Right ventricle myocardium superior (tissue), 1 donor: ENCODE results near the gene PBX2. TPM values are rescaled to one million over a fixed set of nuclear protein-coding genes. Genes with fewer than 3 reads are reported as not detected.
"Not testable (repeated sequence)": the region's sequence is repeated elsewhere in the genome, so short reads cannot be mapped to it uniquely, and the experiment has no call there.

Experiments
- ATAC-seq: fragments of 200-7000 bp; cut with Tn5 transposase; one replicate; pipeline ENCODE4 v1.9.1; 2020; ENCODE audit warnings: mild to moderate bottlenecking; ENCODE audit not compliant: poor library complexity
- DNase-seq: peaks from one replicate; pipeline ENCODE4 v3.0.0-alpha.2; 2020
- intact Hi-C: fragments of 100-400 bp; cut with DNase I; formaldehyde crosslinking; loops from one replicate; pipeline ENCODE4 v1.11.2; 2022
- total RNA-seq: library from RNA; stranded (reverse); fragmentation: NEBNext Ultra II Directional; extraction: Animal tissue kit (Norgen Biotek cat#: 25700); gene quantifications from one replicate; pipeline ENCODE4 v1.2.1, GENCODE V29; 2021
- donor health status: DM: no; HTN: yes; CAD: no; lungs with severe emphysema.

PBX2 gene
- total RNA-seq, 1 donor from 2014 or later = 39.1 TPM

DNA sequence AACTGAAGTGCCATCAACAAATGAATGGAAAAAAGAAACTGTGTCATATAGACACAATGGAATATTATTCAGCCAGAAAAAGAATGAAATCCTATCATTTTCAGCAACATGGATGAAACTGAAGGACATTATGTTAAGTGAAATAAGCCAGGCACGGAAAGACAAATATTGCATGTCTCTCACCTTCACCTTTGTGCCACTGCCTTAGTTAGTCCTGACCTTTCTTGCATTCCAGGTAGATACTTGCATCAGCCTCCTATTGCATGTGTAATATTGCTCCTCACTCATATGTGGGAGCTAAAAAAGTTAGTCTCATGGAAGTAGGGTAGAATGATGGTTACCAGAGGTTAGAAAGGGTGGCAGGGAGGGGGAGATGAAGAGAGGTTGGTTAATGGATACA, 19.0 kb upstream of the PBX2 start:
- intact Hi-C loops = no loop called here
- ATAC-seq (no peak), DNase-seq (no peak)

DNA sequence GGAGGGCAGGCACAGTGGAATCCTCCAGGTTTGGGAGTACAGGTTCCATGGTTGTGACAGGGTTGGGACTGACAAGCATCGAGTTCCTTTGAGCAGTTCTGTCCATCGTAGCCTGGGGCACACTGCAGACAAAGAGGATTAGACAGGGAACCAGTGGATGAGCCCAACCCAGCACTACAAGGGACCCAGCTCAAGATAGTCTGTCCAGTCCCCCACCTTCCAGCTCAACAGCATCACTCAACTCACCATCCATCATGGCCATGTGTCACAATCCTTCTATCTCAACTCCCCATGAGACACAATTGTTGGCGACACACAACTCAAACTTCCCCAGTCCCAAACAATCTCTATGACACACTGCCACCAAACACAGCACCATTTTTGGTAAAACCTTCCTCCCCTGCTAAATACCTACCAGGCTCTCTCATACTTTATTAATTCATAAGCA, 14.3 kb upstream of the PBX2 start:
- no peak for DNase-seq
- intact Hi-C loops = no loop called here
- no peak for ATAC-seq

- DNase-seq (no peak), ATAC-seq (no peak)
- intact Hi-C loops = no loop called here
These were observed 13.6 kb upstream of the PBX2 start for GRCh38 chr6:32203426-32204267.

- intact Hi-C loops = no loop called here
- no peak for DNase-seq
- no peak for ATAC-seq
These were observed 12.2 kb upstream of the PBX2 start for GRCh38 chr6:32202186-32202585.

GRCh38 chr6:32200711-32201475, 10.9 kb upstream of the PBX2 start:
- DNase-seq (no peak), ATAC-seq (no peak)
- intact Hi-C loops = no loop called here

GRCh38 chr6:32198866-32199265, 8.9 kb upstream of the PBX2 start:
- intact Hi-C loops = no loop called here

GRCh38 chr6:32198345-32198696, 8.3 kb upstream of the PBX2 start:
- intact Hi-C loops = no loop called here
- DNase-seq = no peak
- ATAC-seq = no peak

More at GRCh38 chr6:32198866-32199265, 8.9 kb upstream of the PBX2 start:
- no peak for DNase-seq
- no peak for ATAC-seq

GRCh38 chr6:32196682-32197616, 6.9 kb upstream of the PBX2 start:
- intact Hi-C loops = no loop called here
- peak; percentile 74 for DNase-seq
- no peak for ATAC-seq

DNA sequence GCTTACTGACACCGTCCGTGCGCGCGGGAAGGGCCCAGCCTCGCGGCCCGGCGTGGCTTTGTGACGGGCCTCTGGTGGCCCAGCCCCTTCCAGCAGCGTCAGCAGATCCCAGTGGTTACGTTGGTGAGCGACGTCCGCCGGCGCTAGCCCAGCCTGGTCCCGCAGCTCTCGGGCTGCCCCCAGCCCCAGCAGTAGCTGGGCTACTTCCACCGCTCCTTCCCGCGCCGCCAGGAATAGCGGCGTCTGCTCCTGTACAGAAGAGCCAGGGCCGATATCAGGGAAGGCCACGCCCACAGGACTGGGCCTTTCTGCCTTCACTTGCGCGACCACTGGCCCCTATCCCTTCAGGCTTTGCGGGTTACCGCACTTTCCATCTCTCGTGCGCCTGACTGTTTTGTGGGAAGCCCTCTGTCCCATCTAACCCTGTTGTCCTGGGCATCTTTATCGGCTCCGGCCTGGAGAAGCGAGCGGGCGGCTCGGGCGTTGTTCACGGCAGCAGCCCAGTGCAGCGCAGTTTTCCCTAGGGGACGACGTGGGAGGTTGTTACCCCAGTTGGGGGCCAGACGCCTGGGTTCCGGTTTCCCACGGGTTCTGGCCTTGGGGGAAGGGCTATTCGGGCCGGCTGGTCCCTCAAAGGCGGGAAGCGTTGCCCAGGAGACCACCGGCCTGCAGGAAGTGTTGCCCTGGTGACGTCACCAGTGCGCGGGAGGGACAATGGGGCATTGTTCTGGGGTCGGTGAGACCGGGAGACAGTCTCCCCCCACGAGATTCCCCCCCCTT, 6.1 kb upstream of the PBX2 start:
- DNase-seq (peak; percentile 95), ATAC-seq (peak; percentile 53)
- intact Hi-C loops = no loop called here

DNA sequence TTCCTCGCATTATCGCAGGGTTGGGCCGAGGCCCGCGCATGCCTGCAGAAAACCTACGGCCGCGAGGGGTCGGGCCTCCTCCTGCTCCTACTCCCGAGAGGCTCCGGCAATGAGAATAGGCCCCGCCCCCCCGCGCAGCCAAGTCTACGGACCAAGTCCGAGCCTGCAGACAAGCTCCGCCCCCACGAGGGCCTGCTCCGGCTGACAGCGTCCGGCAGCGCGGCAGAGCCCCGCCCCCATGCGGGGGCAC, 5.6 kb upstream of the PBX2 start:
- ATAC-seq = peak; percentile 90
- DNase-seq = peak; percentile 100
- intact Hi-C loops = no loop called here

GRCh38 chr6:32194825-32195651, 5.0 kb upstream of the PBX2 start:
- DNase-seq (no peak), ATAC-seq (no peak)
- intact Hi-C loops = no loop called here

GRCh38 chr6:32194388-32194787, 4.4 kb upstream of the PBX2 start:
- no peak for ATAC-seq
- intact Hi-C loops = no loop called here
- DNase-seq = no peak

- DNase-seq, ATAC-seq, intact Hi-C loops: not testable (repeated sequence)
These were observed 3.1 kb upstream of the PBX2 start for GRCh38 chr6:32193096-32193495.

DNA sequence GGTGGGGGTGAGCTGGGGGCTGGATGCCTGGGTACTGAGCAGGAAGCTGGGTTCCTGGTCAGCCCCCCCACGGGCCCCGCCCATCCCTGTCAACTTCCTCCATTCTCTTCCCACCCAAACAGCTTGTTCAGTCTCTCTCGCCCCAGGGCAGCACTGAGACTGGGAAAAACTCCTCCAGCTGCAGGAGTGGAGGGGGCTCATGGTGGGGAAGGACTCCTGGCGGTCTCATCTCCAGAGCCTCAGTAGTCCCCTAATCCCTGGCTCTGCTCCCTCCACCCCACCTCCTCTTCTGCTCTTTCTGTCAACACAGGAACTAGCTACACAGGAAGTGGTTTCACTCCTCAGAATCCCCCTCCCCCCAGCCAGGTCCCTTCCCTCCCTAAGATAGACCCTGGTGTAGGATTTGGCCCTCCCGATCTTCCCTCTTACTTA, 2.6 kb upstream of the PBX2 start, which contains the start of gene GPSM3:
GPSM3 (minus strand) TSS at position 36 of the 432 bp plus-strand sequence. CDS start 130 bp downstream, outside the sequence.
- DNase-seq (peak; percentile 81), ATAC-seq (no peak)
- intact Hi-C loops = no loop called here

- intact Hi-C loops = no loop called here
- ATAC-seq = no peak
- DNase-seq = no peak
These were observed 1.9 kb upstream of the PBX2 start for GRCh38 chr6:32191696-32192607.

DNA sequence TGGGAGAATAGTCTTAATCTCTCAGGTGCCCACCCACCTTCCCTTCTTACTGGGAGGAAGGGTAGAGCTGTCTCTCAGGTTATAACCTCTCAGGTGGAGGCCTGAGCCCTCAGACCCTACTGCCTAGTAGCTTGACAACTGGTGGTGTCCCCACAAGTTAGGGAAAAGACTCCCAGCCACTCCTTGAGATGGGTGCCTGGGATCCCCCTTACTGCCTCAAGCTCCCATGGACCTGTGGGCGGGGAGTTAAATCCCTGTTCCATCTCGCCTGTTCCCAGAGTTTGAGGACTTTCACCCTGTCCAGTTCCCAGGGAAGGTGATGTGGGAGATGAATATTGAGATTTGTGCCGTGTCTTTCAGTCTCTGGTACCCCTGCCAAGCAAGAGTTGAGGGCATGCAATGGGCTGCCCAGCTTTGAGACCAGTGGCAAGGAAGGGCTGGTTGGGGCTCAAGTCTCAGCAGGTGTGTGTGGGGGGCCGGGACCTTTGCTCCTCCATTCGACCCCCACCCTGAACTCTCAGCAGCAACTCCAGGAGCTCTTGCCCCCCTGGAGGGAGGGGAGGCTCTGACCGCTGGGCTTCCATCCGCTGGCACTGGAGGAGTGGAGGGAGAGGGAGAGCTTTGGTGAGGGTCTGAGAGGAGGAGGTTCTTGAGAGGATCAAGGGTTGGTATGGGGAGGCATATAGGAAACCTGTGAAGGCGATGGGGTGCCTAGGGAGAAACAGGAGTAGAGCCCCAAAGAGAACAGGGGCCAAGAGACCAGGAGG, 1.1 kb upstream of the PBX2 start:
- ATAC-seq (no peak), DNase-seq (no peak)
- intact Hi-C loops = no loop called here
